CD14-positive monocyte (primary cell): ENCODE data around the gene EEF1AKMT4. TPM values are rescaled to one million over a fixed set of nuclear protein-coding genes. Genes with fewer than 3 reads are reported as not detected.

Source experiments
- DNase-seq, 3 donors: peaks; one replicate each; pipeline ENCODE4 v3.0.0-alpha.2; 2011 to 2022
- H2AFZ ChIP-seq: 2 replicates; pipeline ENCODE4 v1.6.0; 2012; ENCODE audit warnings: mild to moderate bottlenecking, low read depth, low read length, inconsistent platforms; ENCODE audit not compliant: insufficient read depth, poor library complexity, severe bottlenecking
- H3K27ac ChIP-seq, 2 donors: 1 replicate in 1 of 2; 2 replicates in 1 of 2; pipeline ENCODE4 v1.5.1; 2012 to 2013; ENCODE audit warnings: low read length in 2 of 2, control low read depth in 1 of 2, inconsistent platforms in 1 of 2, low read depth in 1 of 2, mild to moderate bottlenecking in 1 of 2
- H3K27me3 ChIP-seq, 2 donors: one replicate each; pipeline versions ENCODE4 v1.6.0 to v1.6.1; 2011 to 2013; ENCODE audit warnings: low read length in 2 of 2; ENCODE audit not compliant: control insufficient read depth in 2 of 2, insufficient read depth in 2 of 2
- H3K36me3 ChIP-seq, 2 donors: replicated peaks in 1 of 2; 1 replicate in 1 of 2; 2 replicates in 1 of 2; pipeline versions ENCODE4 v1.5.1 to v1.6.1; 2012 to 2013; ENCODE audit warnings: low read length in 2 of 2, control low read depth in 1 of 2, inconsistent platforms in 1 of 2, mild to moderate bottlenecking in 1 of 2; ENCODE audit not compliant: insufficient read depth in 2 of 2, control insufficient read depth in 1 of 2
- H3K4me1 ChIP-seq, 2 donors: 1 replicate in 1 of 2; 2 replicates in 1 of 2; pipeline versions ENCODE4 v1.5.1 to v1.6.1; 2012 to 2013; ENCODE audit warnings: low read length in 2 of 2, control low read depth in 1 of 2, inconsistent platforms in 1 of 2, mild to moderate bottlenecking in 1 of 2, moderate library complexity in 1 of 2; ENCODE audit not compliant: insufficient read depth in 2 of 2, control insufficient read depth in 1 of 2
- H3K4me2 ChIP-seq: replicated peaks from 2 replicates; pipeline ENCODE3; 2012; ENCODE audit warnings: low read length, moderate library complexity, mild to moderate bottlenecking; ENCODE audit not compliant: poor library complexity, severe bottlenecking; ENCODE audit errors: extremely low read depth
- H3K4me3 ChIP-seq, 3 experiments: fragments of 200-600 bp in 1 of 3; sonication (generic) in 1 of 3; replicated peaks in 1 of 3; 1 replicate in 2 of 3; 2 replicates in 1 of 3; pipeline ENCODE4 v1.5.1; 2011 to 2013; ENCODE audit warnings: low read length in 3 of 3, mild to moderate bottlenecking in 3 of 3, control low read depth in 2 of 3, low read depth in 2 of 3, inconsistent platforms in 1 of 3, moderate library complexity in 1 of 3
- H3K79me2 ChIP-seq: 2 replicates; pipeline ENCODE4 v1.6.0; 2012; ENCODE audit warnings: mild to moderate bottlenecking, control low read depth, inconsistent platforms, low read length, moderate library complexity; ENCODE audit not compliant: insufficient read depth
- H3K9ac ChIP-seq: 2 replicates; pipeline ENCODE4 v1.6.0; 2017; ENCODE audit warnings: low read length, mild to moderate bottlenecking; ENCODE audit not compliant: insufficient read depth, poor library complexity, severe bottlenecking
- H3K9me3 ChIP-seq, 2 donors: replicated peaks in 1 of 2; 1 replicate in 1 of 2; 2 replicates in 1 of 2; pipeline versions ENCODE4 v1.5.1 to v1.6.1; 2012 to 2013; ENCODE audit warnings: low read length in 2 of 2, control low read depth in 1 of 2; ENCODE audit not compliant: control insufficient read depth in 1 of 2, insufficient read depth in 1 of 2
- H4K20me1 ChIP-seq: 2 replicates; pipeline ENCODE4 v1.6.0; 2012; ENCODE audit warnings: mild to moderate bottlenecking, low read length, control low read depth, moderate library complexity; ENCODE audit not compliant: insufficient read depth
- H3K27ac Mint-ChIP-seq, 7 donors: one replicate each; pipeline ENCODE4 v1.8.0; 2020; ENCODE audit warnings: mild to moderate bottlenecking in 7 of 7, mixed read lengths in 7 of 7, moderate library complexity in 6 of 7, inconsistent platforms in 2 of 7
- H3K27me3 Mint-ChIP-seq, 3 donors: one replicate each; pipeline ENCODE4 v1.8.0; 2021 to 2022; ENCODE audit warnings: low read depth in 3 of 3, mild to moderate bottlenecking in 3 of 3, mixed read lengths in 3 of 3, moderate library complexity in 3 of 3, inconsistent platforms in 1 of 3
- H3K36me3 Mint-ChIP-seq, 2 donors: one replicate each; pipeline ENCODE4 v1.8.0; 2020; ENCODE audit warnings: mixed read lengths in 2 of 2, inconsistent platforms in 1 of 2, mild to moderate bottlenecking in 1 of 2
- H3K4me1 Mint-ChIP-seq: one replicate; pipeline ENCODE4 v1.8.0; 2020; ENCODE audit warnings: mild to moderate bottlenecking, mixed read lengths
- H3K4me3 Mint-ChIP-seq, 2 donors: one replicate each; pipeline ENCODE4 v1.8.0; 2020; ENCODE audit warnings: mild to moderate bottlenecking in 2 of 2, mixed read lengths in 2 of 2, moderate library complexity in 1 of 2
- H3K9me3 Mint-ChIP-seq, 7 donors: one replicate each; pipeline ENCODE4 v1.8.0; 2020 to 2022; ENCODE audit warnings: mixed read lengths in 7 of 7, mild to moderate bottlenecking in 6 of 7, moderate library complexity in 6 of 7, inconsistent platforms in 2 of 7
- CTCF ChIP-seq: fragments of 200-600 bp; IDR thresholded peaks from one replicate; pipeline ENCODE4 v1.8.0; 2022; ENCODE audit warnings: antibody characterized with exemption, mild to moderate bottlenecking
- WGBS: methylation state at CpG from one replicate; pipeline ENCODE4 v1.1.5; 2013; ENCODE audit warnings: missing lambda C conversion rate; ENCODE audit not compliant: insufficient coverage; 5-methylcytosine and 5-hydroxymethylcytosine counted together
- intact Hi-C, 2 donors: fragments of 100-400 bp; cut with micrococcal nuclease; formaldehyde crosslinking; loops; one replicate each; pipeline versions ENCODE4 v1.15.0 to v1.15.1; 2023
- polyA plus RNA-seq, 3 donors: library from polyadenylated mRNA; depleted of rRNA in 1 of 3; unstranded in 2 of 3; stranded (reverse) in 1 of 3; fragments of 300-500 nt in 2 of 3; fragments of >200 nt in 1 of 3; fragmentation: Illumina TruSeq in 2 of 3; gene quantifications; 1 replicate in 2 of 3; 2 replicates in 1 of 3; pipeline ENCODE4 v1.2.3, GENCODE V29; 2012 to 2021

The EEF1AKMT4 gene
- polyA plus RNA-seq, 3 donors: 4.0 to 12.0 (median 7.3) TPM

DNA sequence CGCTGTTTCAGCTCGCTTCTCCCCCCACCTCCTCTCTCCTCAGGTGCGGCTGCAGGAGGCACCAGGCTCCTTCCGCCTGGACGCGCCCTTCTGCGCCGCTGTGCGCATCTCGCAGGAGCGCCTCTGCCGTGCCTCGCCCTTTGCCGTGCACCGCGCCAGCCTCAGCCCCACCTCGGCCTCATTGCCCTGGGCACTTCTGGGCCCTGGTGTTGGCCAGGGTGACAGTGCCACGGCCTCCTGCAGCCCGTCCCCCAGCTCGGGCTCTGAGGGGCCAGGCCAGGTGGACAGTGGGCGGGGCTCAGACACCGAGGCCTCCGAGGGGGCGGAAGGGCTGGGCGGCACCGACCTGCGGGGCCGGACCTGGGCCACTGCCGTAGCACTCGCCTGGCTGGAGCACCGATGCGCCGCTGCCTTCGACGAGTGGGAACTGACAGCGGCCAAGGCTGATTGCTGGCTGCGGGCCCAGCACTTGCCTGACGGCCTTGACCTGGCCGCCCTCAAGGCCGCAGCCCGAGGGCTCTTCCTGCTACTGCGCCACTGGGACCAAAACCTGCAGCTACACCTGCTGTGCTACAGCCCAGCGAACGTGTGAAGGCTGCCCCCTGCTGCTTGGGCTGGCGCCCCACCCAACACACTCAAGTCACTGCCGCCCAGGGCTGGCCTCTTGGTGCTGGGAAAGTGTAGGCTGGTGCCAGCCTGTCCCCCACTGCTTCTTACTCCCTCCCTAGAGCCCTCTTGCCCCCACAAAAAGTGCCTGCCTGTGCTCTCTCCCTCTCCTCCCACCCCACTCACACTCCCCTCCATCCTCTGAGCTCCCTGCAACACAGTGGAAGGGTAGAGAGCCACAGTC lies 7.8 kb upstream of the EEF1AKMT4 start:
- H3K4me3 ChIP-seq: no peak overlapping the region
- H2AFZ ChIP-seq: no peak overlapping the region
- Mint-ChIP-seq H3K27me3 (peaks cover 2 to 6% (median 5%) of the 10 kb centered on the region in 3 donors), H3K4me3 (peak overlapping the region in 1 of 2 donors; percentile 24), H3K4me1 (no peaks in the 10 kb centered on the region), H3K36me3 (peaks cover 39 to 44% of the 10 kb centered on the region in 2 donors), H3K9me3 (no peaks in the 10 kb centered on the region), H3K27ac (no peak overlapping the region)
- H3K4me1 ChIP-seq: no peaks in the 10 kb centered on the region
- peaks cover 39 to 45% of the 10 kb centered on the region in 2 donors for H3K36me3 ChIP-seq
- H3K9ac ChIP-seq: no peak overlapping the region
- intact Hi-C loops: no loop called here
- TF ChIP-seq CTCF: peak; percentile 17
- H3K79me2 ChIP-seq: no peaks in the 10 kb centered on the region
- DNase-seq: no peak
- H3K9me3 ChIP-seq: no peaks in the 10 kb centered on the region
- no peak overlapping the region for H3K4me2 ChIP-seq
- no peak overlapping the region for H3K27ac ChIP-seq
- H4K20me1 ChIP-seq: no peaks in the 10 kb centered on the region
- 72% methylated on average over 39 of the region's 46 CpGs for WGBS
- no peaks in the 10 kb centered on the region for H3K27me3 ChIP-seq

GRCh38 chr3:184242297-184242685 lies 7.2 kb upstream of the EEF1AKMT4 start:
- 95% methylated on average over 4 of the region's 5 CpGs for WGBS
- Mint-ChIP-seq H3K4me1 (no peaks in the 10 kb centered on the region), H3K27ac (peak overlapping the region in 1 of 7 donors; percentile 64), H3K36me3 (peaks cover 39 to 44% of the 10 kb centered on the region in 2 donors), H3K4me3 (peak overlapping the region in 1 of 2 donors; percentile 24), H3K9me3 (no peaks in the 10 kb centered on the region), H3K27me3 (peaks cover 3 to 6% (median 5%) of the 10 kb centered on the region in 3 donors)
- no peak for DNase-seq
- no peaks in the 10 kb centered on the region for H3K9me3 ChIP-seq
- intact Hi-C loops: no loop called here
- no peak overlapping the region for H3K4me2 ChIP-seq
- H3K27ac ChIP-seq: no peak overlapping the region
- peaks cover 39 to 45% of the 10 kb centered on the region in 2 donors for H3K36me3 ChIP-seq
- no peaks in the 10 kb centered on the region for H3K79me2 ChIP-seq
- H3K27me3 ChIP-seq: no peaks in the 10 kb centered on the region
- no peak overlapping the region for H3K9ac ChIP-seq
- no peak overlapping the region for H2AFZ ChIP-seq
- no peaks in the 10 kb centered on the region for H4K20me1 ChIP-seq
- TF ChIP-seq CTCF: peak; percentile 3
- H3K4me1 ChIP-seq: no peaks in the 10 kb centered on the region
- no peak overlapping the region for H3K4me3 ChIP-seq
